ENCODE measurements around the gene THADA.

The THADA gene

DNA sequence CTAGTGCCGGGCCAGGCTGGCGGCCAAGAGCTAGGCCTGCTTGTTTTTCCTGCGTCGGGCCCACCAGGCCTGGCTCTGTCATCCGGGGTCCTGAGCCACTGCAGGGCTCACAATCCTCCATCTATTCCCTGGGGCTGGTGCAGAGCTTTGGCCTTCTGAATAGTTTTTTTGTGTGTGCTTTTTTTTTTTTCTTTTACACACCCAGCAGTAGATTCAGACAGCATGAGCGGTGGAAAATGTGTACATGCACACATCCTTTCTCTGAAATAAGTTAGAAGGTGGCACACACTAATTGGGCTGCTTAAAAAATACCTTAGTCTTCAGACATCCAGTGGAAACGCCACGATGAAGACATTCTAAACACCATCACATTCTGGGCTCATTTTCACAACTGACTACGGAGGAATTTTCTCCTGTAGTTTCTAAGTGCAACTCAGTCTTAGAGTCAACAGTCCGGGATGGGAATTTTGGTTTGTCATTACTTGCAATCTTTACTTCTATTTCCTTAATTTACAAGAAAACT, 375.5 kb downstream of the THADA start:
- no peak for DNase-seq

DNA sequence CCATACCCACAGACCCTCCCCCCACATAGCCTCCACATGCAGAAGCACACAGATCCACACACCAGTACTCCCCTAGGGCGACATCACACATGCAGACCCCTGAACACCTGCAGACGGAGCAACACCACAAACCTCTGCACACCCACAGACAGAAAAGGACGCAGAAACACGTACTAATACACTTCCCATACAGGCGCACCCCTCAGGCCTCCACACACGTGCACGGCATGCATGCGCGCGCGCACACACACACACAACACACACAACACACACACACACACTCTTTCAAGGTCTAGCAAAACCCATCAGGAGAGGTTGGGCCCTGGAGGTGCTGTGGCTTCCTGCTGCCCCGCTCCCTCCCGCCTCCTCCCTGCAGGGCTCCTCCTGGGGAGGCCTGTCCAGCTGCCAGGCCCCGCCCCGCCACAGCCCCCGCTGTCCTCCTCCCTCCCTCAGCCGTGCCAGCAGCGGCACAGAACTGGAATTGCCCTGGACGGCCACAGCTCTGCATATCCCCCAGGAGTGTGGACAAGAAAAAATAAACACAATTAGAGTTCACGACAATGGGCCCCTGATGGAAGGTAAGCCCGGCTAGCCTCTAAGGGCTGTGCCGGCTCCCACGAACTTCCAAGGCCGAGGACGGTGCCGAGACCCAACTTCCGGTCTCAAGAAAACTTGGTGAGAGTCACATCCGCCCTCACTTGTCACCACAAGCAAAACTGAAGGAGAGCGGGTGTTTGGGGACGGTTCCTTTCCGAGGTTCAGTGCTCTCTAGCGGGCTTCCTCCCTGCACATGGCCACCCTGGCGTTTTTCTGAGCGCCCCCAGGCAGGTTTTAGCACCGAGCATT, 376.2 kb downstream of the THADA start:
- peak; percentile 78 for DNase-seq

DNA sequence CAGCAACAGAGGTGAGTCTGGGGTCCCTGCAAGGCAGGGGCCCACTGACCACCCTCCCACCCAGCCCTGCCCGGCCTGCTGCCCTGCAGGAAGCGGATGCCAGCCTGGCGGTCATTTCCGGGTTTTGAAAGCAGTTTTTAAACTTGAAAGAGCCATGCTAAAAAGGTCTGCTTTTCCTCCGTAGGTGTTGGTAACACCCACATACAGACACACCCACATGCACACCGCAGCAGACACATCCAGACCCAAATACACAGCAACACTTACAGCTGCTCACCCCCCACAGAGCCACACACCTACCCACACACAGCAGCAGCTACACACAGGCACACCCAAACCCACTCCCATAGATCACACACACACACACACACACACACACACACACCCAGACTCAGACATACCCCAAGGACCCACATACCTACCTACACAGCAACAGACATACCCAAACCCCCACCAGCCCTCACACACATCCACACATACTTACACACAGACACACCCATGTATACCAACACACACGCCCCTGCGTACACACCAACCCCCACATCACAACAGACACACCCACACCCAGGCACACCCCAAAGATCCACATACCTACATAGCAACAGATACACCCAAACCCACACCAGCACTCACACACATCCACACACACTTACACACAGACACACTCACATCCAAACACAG, 377.0 kb downstream of the THADA start:
- peak; percentile 67 for DNase-seq

DNA sequence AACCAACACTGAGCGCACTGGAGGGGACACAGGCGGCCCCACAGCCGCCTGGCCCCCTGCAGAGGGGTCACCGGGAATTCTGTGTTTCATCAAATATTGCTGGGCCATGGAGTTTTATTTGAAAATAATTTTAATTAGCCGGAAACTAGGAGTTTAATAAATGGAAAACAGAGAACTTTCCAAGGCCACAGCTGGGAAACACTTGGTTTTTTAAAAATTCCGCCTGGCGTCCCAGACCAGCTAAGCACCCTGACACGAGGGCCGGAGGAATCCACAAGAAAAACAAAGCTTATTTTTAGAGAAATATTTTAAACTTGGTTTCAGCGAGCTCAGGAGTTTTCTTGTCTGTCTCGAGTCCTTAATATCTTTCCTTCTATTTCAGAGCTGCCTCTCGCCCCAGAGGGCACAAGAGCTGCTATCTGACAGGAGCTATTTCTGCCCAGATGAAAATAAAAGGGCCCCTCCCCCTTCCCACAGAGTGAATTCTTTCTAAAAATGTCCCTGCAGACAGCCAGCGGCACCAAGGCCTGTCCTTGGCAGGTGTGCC, 377.6 kb downstream of the THADA start:
- DNase-seq = no peak

DNA sequence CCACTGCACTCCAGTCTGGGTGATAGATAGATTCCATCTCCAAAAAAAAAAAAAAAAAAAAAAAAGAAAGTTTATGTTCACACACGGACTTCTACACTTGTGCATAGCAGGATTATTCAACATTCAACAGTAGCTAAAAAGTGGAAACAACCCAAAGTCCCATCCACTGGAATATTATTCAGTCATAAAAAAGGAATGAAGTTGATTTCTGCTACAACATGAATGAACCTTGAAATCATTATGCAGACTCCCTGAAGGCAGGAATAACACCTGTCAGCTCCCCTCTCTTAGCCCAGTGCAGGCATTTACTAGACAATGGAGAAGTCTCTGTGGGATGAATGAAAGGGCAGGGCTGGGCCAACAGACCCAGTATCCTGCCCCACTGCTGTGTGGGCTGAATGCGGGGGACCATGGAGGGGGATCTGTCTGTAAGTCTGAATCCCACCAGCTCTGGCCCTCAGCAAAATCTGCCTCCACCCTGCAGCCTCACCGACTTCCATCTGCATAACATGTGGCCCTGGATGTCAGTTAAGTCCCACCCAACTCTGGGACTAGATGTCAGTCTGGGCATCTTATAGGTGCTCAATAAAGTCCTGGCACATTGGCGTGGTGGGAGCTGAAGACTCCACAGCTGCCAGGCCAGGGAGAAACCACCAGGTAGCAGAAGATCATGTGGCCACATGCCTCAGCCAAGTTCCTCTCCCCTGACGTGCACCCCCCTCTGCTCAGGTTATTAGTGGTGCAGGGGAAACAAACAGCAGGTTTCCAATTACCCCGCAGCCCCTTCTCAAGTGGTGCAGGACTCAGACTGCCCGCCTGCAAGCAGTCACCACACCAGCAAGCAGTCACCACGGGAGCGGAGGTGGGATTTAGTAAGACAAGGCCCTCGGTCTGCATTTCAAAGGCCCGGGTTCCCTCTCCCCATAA, 378.3 kb downstream of the THADA start:
- no peak for DNase-seq

DNA sequence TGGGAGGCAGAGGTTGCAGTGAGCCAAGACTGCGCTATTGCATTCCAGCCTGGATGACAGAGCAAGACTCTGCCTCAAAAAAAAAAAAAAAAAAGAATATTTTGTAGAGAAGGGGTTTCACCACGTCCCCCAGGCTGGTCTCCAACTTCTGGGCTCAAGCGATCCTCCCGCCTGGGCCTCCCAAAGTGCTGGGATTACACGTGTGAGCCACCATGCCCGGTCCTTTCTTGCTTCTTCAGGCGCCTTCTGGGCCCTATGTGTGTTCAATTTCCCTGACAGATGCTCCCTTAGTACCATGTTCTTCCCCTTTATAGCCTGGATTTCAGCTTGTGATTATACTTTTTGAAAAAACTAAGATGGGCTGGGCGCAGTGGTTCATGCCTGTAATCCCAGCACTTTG, 379.2 kb downstream of the THADA start:
- DNase-seq = no peak

DNA sequence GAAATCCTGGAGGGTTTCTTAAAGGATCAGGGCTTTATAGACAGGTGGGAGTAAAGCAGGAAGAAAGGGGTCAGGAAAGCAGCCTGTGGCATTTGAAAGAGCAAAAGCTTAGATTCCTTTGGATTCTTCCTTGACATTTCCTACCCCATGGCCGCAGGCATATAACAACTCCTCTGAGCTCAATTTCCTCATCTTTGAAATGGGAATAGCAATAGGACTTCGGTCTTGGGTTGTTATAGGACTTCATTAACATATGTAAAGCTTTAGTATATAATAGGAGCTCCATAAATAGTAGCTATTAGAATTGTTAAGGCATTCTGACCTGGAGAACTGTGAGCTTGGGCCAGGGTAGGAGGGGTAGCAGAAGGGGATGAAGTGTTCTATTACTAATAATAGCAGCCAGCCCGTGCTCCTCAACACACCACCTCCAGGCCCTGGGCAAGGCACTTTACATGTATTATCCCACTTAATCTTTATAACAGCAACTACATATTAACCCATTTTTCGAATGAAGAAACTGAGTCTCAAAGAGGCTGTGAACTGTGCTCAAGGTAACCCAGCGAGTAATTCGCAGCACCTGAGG, 380.1 kb downstream of the THADA start:
- DNase-seq = no peak

DNA sequence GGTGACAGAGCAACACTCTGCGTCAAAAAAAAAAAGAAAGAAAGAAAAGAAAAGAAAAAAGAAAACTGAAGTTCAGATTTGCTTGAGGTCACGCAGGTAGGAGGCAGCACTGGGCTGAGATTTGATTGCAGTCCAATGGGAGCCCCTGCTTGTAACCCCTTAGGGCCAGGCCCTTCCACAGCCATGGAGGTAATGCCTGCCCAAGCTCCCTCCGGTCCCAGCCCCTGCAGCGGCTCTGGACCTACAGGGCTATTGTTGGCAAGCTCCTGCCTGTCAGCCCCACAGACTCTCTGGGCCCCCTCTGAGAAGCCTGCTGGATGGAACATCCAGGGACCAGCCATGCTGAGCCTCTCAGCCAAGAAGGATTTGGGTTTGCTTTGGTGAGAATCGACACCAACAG, 381.6 kb downstream of the THADA start:
- no peak for DNase-seq

DNA sequence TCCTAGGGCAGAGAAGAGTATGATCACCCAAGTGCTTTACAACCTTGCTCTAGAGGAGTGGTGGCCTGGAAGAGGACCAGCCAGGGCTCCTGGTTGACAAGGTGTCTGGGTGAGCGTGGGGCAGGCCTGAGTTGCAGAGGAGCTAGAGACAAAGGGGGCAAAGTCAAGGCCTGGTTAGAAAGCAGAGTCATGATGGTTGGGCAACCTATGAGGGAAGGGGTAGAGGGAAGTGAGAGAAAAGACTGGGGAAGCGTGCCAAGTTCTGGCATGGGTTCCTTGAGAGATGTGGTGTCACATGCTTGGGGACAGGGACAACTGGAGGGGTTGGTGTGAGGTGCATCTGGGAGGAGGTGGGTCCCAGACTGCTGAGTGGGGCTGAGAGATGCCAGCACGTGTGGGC, 382.9 kb downstream of the THADA start:
- DNase-seq = no peak

DNA sequence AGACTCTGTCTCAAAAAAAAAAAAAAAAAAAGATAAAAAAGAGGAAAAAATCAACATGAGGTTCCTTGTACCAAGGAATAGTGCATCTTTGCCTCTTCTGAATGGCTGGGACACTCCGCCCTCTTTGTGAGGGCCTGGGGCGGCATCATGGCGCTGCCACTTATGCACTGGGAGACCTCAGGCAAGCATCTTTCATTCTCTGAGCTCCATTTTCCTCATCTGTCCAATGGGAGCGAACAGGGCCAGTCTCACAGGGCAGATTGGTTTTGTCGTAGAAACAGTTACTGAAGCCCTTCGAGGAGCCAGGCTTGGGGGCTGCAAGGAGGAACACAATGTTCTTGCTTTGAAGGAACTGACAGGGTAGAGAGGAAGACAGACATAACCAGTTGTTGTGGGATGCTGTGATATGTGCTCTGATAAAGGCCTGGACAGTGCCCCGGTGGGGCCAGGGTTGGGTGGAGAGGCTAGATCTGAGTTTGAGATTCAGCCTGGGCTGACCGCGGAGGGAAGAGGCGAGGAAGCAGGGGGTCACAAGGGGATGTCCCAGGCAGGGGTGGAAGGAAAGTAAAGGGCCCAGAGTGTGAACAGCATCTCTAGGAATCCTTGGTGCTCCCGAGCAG, 383.5 kb downstream of the THADA start:
- no peak for DNase-seq

DNA sequence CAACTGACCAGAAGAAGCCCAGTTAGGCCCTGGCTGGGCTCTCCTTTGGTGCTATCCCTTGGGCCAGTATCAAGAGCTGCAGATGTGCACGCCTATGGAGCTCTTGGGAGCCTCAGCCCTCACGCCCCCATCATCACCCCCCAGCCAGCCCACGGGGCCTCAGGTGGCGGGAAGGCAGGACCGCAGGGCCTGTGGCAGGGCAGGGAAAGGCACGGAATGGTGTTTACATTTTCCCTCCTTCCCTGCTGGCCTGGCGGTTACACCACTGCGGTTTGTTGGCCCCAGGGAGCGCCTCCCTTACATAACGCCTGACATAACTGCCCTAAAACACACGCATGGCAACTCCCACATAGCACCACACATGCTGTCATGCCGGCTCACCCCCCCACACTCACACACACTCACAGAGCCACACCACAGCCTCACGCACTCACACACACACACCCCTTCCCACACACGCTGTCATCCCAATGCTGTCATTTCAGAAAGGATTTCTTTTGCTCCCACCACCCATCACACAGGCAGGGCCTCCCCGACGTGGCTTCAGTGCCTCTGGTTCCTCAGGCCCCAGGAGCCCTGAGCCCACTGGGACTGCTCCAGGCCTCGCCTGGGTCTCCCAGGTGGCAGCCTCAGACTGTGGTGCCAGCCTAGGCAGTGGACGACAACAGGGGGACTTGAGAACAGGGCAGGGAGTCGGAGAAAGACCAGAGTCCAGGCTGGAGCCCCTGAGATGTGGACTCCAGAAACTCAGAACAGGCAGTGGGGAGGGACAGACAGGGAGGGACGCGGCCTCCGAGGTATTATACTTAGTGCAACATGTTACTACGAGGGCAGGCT, 385.2 kb downstream of the THADA start:
- no peak for DNase-seq

DNA sequence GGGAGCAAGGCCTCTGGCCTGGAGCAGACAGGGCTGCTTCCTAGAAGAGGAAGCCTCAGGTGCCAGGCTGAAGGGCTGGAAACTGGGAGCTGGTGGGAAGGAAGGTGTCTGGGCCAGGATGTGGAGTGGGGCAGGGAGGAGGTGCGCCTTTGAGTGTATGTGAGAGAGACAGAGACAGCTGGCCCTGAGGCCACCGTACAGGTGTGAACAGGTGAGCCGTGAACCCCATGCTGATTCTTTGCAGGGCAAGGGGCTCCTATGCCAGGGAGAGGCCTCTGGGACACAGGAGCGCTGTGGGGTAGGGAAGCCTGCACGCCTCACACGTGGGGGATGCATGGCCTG, 385.7 kb downstream of the THADA start:
- DNase-seq = no peak

DNA sequence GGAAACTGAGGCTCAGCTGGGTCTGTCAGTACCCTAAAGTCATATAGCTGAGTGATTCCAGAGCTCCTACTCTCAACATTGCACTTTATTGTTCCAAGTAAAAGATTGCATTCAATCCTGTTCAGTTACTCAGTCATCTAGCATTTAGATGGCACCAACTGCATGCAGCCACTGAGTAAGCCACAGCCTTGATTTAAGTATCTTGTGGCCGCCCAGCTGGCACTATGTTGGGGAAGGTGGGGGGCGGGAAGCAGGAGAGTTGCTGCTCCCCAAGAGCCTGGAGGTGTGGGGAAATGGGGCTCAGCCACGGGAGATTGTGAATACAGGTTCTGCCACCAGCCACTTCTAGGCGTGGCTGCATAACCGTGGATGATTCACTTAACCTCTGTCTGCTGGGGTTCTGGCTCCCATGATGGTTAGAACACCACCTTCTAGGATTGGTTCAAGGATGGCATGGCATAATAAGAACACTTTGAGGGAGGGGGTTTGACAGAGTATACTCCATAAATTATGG, 386.6 kb downstream of the THADA start:
- DNase-seq = no peak

DNA sequence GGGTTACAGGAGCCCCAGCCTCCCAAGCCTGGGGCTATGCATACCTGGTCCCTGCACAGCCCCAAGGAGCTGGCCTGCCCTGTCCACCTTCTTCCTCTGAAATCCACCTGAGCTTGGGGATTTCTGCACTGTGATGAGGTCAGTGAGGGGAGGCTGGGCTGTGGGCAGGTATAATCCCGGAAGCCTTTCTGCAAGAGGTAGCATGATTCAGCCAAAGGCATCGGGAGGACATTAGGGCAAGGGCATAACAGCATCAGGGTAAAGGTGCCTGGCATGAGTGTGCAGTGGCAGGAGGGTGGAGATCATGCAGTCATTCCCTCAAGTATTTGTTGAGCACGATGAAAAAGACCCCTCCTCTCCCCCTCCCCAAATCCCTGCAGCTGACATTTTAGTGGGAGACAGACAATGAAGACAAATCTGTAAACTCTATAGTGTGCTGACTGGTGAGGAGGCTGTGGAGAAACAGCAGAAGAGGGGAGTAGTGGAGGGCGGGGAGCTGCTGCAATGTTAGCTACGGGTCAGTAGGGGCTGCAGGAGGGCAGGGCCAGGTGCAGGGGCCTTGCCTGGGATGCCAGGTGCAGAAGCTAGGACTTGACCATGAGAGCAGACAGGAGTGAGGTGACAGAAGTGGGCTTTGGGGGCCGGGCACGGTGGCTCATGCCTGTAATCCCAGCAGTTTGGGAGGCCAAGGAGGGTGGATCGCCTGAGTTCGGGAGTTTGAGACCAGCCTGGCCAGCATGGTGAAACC, 388.1 kb downstream of the THADA start:
- no peak for DNase-seq

DNA sequence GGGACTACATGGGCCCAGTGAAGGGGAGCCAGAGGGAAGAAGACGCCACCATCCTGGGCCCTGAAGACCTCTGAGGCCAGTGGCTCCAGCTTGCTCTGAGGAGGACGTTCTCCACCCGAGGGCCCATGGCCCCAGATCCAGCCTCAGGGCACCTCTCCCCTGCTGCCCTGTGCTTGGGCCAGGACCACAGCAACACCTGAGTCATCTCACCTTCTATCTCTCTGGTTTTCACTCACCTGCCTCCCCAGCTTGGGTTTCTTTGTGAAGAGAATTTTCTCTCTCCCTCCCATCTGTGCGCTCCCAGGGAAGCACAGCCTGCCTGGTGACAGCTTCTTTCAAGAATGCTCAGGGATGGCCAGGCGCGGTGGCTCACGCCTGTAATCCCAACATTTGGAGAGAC, 389.2 kb downstream of the THADA start:
- DNase-seq = no peak

DNA sequence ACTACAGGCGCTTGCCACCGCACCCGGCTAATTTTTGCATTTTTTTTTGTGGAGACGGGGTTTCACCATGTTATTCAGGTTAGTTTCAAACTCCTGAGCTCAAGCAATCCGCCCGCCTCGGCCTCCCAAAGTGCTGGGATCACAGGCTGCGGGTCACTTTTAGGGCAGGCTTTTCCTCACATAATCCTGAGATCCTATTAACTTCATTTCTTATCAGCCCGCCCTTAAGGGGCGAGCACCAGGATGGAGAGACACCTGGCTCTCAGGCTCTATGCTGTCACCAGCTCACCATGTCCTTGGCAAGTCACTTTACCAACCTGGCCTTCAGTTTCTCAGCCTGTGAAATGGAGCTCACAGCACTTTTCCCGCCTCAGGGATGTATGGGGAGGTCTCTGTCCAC, 392.5 kb downstream of the THADA start:
- DNase-seq = no peak

DNA sequence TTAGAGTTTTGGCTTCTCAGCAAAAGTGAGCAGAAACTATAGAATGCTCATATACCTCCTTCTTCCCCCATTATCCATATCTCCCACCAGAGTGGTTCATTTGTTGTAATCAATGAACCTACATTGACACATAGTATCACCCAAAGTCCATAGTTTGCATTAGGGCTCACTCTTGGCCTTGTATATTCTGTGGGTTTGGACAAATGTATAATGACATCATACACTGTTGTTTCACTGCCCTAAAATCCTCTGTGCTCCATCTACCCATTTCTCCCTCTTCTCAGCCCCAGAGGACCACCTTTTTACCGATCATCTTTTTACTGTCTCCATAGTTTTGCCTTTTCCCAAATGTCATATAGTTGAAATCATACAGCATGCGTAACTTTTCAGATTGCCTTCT, 393.5 kb downstream of the THADA start:
- DNase-seq = no peak

DNA sequence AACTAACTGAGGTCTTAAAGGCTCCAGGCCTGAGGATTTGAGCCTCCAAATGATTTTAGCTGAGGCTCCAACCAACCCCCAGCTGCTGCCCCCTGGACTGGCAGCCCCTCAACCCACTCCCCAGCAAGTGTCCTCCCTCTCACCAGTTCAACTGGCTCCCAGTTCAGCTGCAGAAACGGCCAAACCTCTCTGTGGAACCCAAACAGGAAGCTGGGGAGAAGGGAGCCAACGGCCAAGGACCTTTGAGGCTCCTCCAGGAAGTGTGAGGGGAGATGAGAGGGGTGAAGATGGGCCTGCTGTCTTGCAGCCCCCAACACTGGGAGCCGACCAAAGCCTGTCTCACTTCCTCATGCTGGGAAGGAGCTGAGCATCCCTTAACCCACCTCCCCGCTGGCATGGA, 394.3 kb downstream of the THADA start:
- DNase-seq = no peak

DNA sequence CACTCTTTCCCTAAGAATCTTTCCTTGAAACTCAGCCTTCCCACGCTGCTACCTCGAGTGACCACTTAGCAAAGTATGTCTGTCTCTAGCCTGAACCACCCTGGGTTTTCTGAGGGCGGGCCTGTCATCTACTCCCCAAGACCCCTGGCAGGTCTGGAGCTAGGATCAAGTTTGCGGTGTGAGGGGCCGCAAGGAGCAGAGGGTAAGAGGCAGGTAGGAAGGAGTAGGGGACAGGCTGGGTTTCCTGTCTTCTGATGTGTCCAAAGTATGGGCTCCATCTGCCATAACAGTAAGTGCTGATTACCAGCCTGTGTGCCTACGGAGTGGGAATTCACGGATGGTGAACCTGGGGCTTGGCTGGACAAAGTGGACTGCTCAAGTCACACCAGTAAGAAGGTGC, 394.8 kb downstream of the THADA start:
- DNase-seq = no peak
